NAMALWA (cell line): ENCODE data around the gene STMND1.
"Not testable (repeated sequence)": the region's sequence is repeated elsewhere in the genome, so short reads cannot be mapped to it uniquely, and the experiment has no call there.

ENCODE experiments used
- DNase-seq: peaks from one replicate; pipeline ENCODE4 v3.0.0-alpha.2; 2015; ENCODE audit warnings: low spot score

STMND1 gene

GRCh38 chr6:17101422-17102257 lies at the start of gene STMND1:
TSS of gene STMND1 (plus strand) at chr6:17102050. CDS start at chr6:17102258, 208 bp downstream.
- DNase-seq: no peak

DNA sequence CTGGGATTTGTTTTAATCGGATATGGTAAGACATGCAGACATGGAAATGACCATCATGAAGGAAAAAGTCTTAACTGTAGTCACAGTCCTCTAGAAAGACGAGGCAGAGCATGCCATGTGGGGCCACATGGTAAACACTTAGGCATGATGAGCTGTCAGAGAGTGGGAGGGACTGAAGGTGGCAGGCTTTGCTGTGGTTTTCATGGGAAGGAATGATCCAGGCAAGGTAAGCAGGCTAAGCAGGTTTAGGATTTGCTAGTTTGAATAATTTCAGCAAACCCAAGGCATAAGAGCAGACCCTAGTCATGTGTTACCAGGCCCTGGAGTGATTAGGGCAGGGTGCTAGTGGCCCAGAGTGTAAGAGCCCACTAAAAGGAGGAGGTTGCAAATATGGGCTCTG lies 47.2 kb upstream of the STMND1 start:
- DNase-seq: no peak

DNA sequence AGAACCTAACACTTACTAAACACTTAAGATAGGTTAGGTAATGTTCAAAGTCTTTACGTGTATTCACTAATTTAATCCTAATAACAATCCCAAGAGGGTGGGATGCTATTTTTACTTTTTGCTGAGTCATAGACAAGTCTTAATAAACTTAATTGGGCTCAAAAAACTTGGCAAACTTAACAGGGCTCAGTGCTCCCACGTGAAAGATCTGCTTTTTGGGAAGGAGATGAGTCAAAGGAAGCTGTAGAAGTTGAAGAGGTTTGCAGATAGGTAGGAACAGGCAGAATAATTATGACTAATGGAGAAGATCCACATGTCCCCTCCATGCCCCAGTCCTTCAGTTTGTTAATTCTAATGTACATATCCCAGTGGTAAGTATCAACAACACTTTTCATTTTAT lies 44.5 kb upstream of the STMND1 start:
- no peak for DNase-seq

DNA sequence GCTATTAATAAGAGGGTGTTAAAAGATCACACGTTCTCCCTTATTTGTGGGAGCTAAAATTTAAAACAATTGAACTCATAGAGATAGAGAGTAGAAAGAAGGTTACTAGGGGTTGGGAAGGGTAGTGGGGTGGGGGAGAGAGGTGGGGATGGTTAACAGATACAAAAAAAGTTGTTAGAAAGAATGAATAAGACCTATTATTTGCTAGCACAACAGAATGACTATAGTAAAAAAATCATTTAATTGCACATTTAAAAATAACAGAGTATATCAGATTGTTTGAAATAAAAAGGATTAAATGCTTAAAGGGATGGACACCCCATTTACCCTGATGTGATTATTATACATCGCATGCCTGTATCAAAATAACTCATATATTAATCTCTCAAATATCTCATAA lies 43.3 kb upstream of the STMND1 start:
- no peak for DNase-seq

DNA sequence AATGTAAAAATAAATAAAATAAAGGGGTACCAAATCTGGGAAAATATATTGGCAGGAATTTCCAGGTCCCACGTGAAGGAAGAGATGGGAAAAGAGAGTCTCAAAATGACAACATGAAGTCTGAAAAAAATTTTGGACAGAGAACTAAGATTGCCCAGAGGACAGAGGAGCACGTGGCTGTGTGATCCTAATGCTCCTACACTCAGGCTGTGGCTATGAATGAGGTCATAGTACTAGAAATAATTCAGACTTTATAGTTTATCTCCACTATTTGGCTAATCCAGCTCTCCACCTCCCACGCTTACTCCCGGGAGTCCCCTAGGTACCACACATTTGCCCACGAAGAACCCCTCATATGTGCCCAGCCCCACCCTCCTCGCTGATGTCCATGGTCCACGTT lies 42.8 kb upstream of the STMND1 start:
- DNase-seq: no peak

DNA sequence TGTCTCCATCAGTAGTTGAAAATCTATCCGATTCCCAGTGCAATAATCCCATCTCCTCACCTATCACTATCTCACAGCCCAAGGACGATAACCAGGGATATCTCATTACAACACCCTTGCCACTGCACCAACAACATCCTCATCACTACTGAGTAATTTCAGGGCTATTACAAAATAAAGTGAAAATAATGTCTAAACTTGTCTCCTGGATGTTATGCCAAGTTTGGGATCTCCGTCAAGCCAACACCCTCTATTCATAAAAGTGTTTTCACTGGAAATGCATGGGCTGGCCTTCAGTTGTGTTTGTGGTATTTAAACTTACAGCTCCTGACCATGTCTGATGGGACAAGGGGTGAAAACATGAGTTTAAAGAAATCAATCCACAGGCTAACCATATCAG lies 42.0 kb upstream of the STMND1 start:
- DNase-seq: no peak

DNA sequence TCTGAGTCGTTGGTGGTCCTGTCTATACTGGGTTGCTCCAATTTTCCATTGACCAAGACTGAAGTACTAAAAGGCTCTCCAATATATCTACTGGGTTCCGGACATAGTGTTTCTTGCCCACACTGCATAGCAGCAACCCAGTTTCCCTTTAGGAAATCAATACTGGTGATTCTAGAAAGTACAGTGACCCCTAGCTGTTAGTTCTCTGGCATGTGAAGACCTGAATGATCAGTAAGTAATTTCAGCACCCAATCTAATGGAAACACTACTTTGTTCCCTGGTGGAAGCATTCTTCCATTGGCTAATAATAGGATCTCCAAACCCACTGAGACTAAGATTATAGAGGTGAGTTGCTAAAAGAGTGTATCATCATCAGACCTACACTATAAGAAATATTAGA lies 40.8 kb upstream of the STMND1 start:
- DNase-seq: no peak

DNA sequence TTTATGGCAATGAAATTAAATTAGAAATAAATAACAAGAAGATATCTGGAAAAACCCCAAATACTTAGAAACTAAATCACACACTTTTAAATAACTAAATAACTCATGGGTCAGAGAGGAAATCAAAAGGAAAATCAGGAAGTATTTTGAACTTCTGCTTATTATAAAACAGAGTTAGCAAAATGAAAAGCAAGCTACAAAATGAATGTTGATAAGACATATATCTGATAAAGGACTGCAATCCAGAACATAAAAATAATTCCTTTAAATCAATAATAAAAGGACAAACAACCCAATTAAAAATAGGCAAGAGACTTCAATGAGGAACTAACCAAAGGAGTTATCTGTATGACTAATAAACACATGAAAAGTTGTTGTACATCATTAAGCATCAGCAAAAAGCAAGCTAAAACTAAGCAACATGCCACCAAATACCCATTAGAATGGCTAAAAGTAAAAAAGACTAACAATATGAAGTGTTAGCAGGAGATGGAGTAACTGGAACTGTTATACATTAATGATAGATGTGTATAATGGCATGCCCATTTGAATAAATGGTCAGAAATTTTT lies 38.9 kb upstream of the STMND1 start:
- no peak for DNase-seq

DNA sequence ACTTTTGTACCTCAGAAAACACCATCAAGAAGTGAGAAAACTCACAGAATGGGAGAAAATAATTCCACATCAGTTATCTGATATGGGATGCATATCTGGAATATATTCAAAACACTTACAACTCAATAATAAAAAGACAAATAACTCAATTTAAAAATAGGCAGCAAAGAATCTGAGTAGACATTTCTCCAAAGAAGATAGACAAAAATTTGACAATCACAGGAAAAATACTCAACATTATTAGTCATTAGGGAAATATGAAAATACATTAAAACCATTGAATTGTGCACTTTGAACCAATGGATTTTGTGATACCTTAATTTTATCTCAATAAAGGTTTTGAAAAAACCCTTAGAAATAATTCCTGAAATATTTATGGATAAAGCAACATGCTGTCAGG lies 36.9 kb upstream of the STMND1 start:
- DNase-seq: no peak

- DNase-seq: no peak
Measured at GRCh38 chr6:17066610-17067009, 35.2 kb upstream of the STMND1 start.

GRCh38 chr6:17068972-17069371 lies 32.9 kb upstream of the STMND1 start:
- not testable (repeated sequence) for DNase-seq

DNA sequence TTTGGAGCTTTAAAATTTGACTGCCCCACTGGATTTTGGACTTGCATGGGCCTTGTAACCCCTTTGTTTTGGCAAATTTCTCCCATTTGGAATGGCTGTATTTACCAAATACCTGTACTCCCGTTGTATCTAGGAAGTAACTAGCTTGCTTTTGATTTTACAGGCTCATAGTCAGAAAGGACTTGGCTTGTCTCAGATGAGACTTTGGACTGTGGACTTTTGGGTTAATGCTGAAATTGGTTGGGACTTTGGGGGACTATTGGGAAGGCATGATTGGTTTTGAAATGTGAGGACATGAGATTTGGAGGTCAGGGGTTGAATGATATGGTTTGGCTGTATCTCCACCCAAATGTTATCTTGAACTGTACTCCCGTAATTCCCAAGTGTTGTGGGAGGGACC lies 31.4 kb upstream of the STMND1 start:
- DNase-seq: not testable (repeated sequence)

DNA sequence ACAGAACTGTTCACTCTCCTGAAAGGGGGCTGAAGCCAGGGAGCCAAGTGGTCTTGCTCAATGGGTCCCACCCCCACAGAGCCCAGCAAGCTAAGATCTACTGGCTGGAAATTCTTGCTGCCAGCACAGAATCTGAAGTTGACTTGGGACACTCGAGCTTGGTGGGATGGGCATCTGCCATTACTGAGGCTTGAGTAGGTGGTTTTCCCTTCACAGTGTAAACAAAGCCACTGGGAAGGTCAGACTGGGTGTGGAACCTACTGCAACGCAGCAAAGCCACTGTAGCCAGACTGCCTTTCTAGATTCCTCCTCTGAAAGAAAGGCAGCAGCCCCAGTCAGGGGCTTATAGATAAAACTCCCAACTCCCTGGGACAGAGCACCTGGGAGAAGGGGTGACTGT lies 28.3 kb upstream of the STMND1 start:
- DNase-seq: not testable (repeated sequence)

- DNase-seq: no peak
Measured at GRCh38 chr6:17081273-17081672, 20.6 kb upstream of the STMND1 start.

- DNase-seq: no peak
Measured at GRCh38 chr6:17081860-17082508, 19.9 kb upstream of the STMND1 start.

GRCh38 chr6:17083397-17083796 lies 18.5 kb upstream of the STMND1 start:
- DNase-seq: no peak

- peak; percentile 34 for DNase-seq
Measured at GRCh38 chr6:17086469-17086868, 15.4 kb upstream of the STMND1 start.

DNA sequence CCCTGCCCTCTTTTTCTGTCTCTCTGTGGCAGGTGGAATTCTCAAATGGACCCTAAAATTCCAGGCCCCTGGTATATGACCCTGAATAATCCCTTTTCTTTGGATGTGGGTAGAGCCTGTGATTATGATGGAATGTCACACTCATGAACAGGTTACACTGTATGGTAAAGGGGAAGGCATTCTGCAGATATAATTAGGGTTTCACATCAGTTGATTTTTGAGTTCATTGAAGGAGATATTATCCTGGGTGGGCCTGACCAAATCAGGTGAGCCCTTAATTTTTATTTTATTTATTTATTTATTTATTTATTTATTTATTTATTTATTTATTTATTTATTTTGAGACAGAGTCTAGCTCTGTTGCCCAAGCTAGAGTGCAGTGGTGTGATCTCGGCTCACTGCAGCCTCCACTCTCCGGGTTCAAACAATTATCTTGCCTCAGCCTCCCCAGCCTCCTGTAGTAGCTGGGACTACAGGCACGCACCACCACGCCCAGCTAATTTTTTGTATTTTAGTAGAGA lies 13.7 kb upstream of the STMND1 start:
- DNase-seq: no peak

- DNase-seq: peak; percentile 14
Measured at GRCh38 chr6:17091122-17091521, 10.7 kb upstream of the STMND1 start.

GRCh38 chr6:17093686-17094085 lies 8.2 kb upstream of the STMND1 start:
- peak; percentile 12 for DNase-seq

GRCh38 chr6:17096096-17096495 lies 5.8 kb upstream of the STMND1 start:
- DNase-seq: no peak

DNA sequence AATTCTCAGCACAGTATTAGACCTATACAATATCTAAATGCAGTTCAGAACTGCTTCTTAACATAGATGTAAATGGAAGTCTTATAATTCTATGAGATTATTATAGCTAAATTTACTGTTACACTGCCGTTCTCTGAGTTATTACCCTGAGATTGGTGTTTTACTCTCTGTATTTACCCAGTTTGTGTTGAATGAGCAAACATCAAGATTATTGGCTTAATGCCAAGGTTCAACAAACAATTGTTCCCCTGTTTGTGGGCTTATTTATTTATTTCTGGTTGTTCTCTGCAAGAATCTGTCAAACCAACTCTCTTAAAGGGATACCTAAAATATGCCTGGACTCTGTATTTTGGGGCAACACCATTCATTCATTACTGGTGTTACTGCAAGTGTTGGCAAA lies 5.2 kb upstream of the STMND1 start:
- DNase-seq: no peak

GRCh38 chr6:17097982-17098381 lies 3.9 kb upstream of the STMND1 start:
- no peak for DNase-seq
